Glutamatergic neuron (in vitro differentiated cells): ENCODE measurements around the gene C1orf159. TPM values are rescaled to one million over a fixed set of nuclear protein-coding genes. Genes with fewer than 3 reads are reported as not detected.

Experiments
- DNase-seq: peaks from one replicate; pipeline ENCODE4 v3.0.0; 2022
- H3K27ac Mint-ChIP-seq: one replicate; pipeline ENCODE4 v1.8.0; 2020; ENCODE audit warnings: mild to moderate bottlenecking, mixed read lengths, inconsistent platforms; ENCODE audit not compliant: unreplicated experiment
- H3K27me3 Mint-ChIP-seq: one replicate; pipeline ENCODE4 v1.8.0; 2020; ENCODE audit warnings: mild to moderate bottlenecking, moderate library complexity, mixed read lengths, inconsistent platforms; ENCODE audit not compliant: unreplicated experiment
- H3K36me3 Mint-ChIP-seq: one replicate; pipeline ENCODE4 v1.8.0; 2020; ENCODE audit warnings: mild to moderate bottlenecking, mixed read lengths, inconsistent platforms; ENCODE audit not compliant: unreplicated experiment
- H3K4me1 Mint-ChIP-seq: one replicate; pipeline ENCODE4 v1.8.0; 2020; ENCODE audit warnings: mild to moderate bottlenecking, low read depth, mixed read lengths, inconsistent platforms; ENCODE audit not compliant: unreplicated experiment
- H3K4me3 Mint-ChIP-seq: one replicate; pipeline ENCODE4 v1.8.0; 2020; ENCODE audit warnings: mild to moderate bottlenecking, mixed read lengths, inconsistent platforms; ENCODE audit not compliant: unreplicated experiment
- H3K9me3 Mint-ChIP-seq: one replicate; pipeline ENCODE4 v1.8.0; 2020; ENCODE audit warnings: mild to moderate bottlenecking, moderate library complexity, mixed read lengths, inconsistent platforms; ENCODE audit not compliant: unreplicated experiment
- total RNA-seq: library from RNA; stranded (reverse); fragmentation: NEBNext Ultra II Directional; extraction: Animal tissue kit (Norgen Biotek cat#: 25700); gene quantifications from one replicate; pipeline ENCODE4 v1.2.1, GENCODE V29; 2021; ENCODE audit not compliant: unreplicated experiment
- TF ChIP-seq, protein P1 (sequence below): fragments of 200-600 bp; sonication (generic); IDR thresholded peaks from one replicate; pipeline ENCODE4 v1.5.0; 2021; ENCODE audit not compliant: partially characterized antibody, unreplicated experiment

C1orf159 gene
- total RNA-seq, 1 donor from 2014 or later: 24.5 TPM

DNA sequence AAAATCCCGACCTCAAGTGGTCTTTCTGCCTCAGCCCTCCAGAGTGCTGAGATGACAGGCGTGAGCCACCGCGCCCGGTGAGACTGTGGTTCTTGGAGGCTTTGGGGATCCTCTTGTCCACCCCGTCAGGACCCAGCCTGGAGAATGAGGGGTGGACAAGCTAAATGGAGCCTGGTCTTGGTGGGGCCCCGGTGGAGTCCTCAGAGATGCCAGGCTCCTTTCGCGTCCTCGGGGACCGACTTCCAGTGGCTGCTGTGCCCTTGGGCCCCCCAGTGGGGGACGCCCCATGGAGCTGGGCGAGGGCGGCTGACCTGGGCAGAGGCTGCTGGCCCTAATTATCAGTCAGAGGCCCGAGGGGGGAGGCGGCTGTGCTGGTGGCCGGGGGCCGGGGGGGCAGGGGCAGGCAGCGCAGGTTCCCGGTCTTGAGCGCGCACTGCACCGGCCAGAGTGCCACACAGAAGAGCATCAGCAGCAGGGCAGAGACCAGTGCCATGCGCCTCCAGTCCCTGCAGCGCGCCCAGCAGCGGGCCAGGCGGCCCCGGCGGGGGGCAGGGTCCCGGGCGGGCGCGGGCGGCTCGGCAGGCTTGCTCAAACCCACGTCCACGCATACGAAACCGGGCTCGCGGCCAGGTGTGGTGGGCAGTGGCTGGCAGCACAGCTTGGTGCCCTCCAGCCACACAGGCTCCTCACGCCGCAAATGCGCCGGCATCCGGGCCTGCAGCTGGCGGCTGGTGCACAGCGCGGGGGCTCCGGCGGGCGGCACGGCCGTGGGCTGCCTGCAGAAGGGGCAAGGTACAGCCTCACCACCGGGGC is 44.2 kb downstream of the C1orf159 start:
- Mint-ChIP-seq H3K9me3 (peaks cover 3% of the 10 kb centered on the region), H3K4me3 (no peak overlapping the region), H3K27me3 (peaks cover 6% of the 10 kb centered on the region), H3K27ac (no peak overlapping the region), H3K36me3 (no peaks in the 10 kb centered on the region), H3K4me1 (no peaks in the 10 kb centered on the region)
- peak; percentile 16 for DNase-seq
- TF ChIP-seq, protein P1, sequence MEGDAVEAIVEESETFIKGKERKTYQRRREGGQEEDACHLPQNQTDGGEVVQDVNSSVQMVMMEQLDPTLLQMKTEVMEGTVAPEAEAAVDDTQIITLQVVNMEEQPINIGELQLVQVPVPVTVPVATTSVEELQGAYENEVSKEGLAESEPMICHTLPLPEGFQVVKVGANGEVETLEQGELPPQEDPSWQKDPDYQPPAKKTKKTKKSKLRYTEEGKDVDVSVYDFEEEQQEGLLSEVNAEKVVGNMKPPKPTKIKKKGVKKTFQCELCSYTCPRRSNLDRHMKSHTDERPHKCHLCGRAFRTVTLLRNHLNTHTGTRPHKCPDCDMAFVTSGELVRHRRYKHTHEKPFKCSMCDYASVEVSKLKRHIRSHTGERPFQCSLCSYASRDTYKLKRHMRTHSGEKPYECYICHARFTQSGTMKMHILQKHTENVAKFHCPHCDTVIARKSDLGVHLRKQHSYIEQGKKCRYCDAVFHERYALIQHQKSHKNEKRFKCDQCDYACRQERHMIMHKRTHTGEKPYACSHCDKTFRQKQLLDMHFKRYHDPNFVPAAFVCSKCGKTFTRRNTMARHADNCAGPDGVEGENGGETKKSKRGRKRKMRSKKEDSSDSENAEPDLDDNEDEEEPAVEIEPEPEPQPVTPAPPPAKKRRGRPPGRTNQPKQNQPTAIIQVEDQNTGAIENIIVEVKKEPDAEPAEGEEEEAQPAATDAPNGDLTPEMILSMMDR: no peak

DNA sequence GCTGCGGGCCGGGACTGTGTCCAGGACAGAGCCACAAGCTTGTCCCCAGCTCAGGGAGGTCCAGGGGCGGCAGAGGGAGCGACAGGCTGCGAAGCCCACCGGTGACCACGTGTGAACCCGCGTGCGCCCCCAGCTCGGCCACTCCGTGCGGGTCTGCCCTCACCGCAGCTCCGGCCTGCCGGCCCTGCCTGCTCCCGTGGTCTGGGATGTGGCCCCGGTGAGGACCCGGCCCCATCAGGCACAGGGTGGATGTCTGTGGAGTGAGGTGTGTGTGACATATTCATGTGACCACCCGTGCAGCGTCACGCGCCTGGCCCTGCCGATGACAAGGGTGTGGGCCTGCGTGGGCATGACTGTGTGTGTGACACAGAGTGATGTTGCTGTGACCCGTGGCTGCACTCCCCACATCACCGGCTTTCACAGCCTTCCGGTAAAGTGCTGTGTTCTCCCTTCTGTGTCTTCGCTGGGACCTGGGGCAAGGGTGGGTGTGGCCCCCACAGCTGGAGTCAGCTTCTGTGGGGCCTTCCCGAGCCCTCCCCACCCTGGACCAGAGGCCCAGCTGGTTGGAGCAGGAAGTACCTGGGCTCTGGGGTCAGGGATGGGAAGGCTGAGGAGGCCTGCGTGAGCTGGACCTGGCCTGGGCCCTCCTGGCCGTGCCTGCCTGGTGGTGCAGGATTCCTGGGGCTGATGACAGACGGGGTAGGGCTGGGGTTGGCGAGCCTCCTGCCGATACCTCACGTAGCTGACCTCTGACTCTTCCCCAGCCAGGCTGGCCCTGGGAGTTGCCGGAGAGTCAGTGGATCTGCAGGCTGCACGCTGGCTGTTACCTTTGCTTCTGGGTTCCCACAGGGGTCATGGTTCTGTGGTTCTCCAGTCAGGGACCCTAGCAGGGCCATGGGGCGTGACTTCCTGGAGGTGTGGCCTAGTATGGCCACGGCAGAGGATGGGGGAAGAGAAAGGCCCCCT is 45.9 kb downstream of the C1orf159 start:
- DNase-seq: no peak
- Mint-ChIP-seq H3K9me3 (peaks cover 5% of the 10 kb centered on the region), H3K4me1 (no peaks in the 10 kb centered on the region), H3K4me3 (peak overlapping the region; percentile 30), H3K36me3 (no peaks in the 10 kb centered on the region), H3K27me3 (peaks cover 6% of the 10 kb centered on the region), H3K27ac (peak overlapping the region; percentile 55)
- TF ChIP-seq, protein P1: no peak

DNA sequence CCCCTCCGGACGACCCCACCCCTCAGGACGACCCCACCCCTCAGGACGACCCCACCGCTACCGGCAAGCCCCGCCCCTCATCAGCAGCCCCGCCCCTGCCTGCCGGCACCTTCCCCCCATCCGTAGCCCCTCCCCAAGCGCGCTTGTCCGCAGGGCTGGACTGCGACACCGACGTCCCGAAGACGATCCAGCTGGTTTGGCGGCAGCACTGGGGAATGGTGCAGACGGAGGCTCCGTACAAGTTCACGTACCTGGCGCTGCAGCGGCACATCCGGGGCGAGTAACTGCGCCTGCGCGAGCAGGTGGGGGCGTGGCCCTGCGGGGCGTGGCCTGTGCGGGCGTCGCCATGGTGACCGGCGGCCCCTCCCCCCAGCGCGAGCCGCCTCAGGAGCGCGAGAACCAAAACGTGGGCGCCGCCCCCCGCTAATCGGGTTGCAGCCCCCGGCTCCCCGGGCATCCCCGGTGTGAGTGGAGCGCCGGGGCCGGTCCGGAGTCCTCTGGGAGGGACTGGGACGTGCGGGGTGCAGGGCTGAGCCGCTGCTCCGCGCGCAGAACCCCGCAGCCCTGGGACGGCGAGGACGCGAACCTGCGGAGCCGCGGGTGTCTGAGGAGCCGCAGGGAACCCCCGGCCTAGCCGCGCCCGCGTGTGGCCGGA is 46.7 kb downstream of the C1orf159 start:
- peaks cover 2% of the 10 kb centered on the region for H3K27me3 Mint-ChIP-seq
- H3K4me1 Mint-ChIP-seq: no peaks in the 10 kb centered on the region
- peak; percentile 85 for DNase-seq
- H3K36me3 Mint-ChIP-seq: no peaks in the 10 kb centered on the region
- no peak overlapping the region for H3K27ac Mint-ChIP-seq
- peaks cover 2% of the 10 kb centered on the region for H3K9me3 Mint-ChIP-seq
- TF ChIP-seq, protein P1: no peak
- H3K4me3 Mint-ChIP-seq: no peak overlapping the region

DNA sequence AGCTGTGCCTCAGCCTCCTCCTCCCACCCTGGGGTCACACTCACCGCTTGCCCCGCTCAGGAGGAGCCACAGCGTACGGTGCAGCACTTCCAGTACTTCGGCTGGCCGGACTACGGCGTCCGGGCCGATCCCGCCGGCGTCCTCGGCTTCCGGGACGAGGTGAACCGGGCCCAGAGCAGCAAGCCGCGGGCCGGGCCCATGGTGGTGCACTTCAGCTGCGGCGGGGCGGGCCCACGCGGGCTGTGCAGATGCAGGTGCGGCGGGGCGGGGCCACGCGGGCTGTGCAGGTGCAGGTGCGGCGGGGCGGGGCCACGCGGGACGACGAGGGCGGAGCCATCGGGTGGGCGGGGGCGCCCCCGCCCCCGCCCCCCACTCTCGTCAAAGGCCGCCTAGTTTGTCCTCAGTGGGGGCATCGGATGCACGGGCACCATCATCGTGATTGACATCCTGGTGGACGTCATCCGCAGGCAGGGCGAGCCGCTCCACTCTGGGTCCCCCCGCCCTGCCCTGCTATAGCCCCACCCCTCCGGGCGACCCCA is 47.3 kb downstream of the C1orf159 start:
- H3K36me3 Mint-ChIP-seq: no peaks in the 10 kb centered on the region
- H3K27me3 Mint-ChIP-seq: peaks cover 2% of the 10 kb centered on the region
- no peak for DNase-seq
- no peak overlapping the region for H3K4me3 Mint-ChIP-seq
- no peak overlapping the region for H3K27ac Mint-ChIP-seq
- peaks cover 2% of the 10 kb centered on the region for H3K9me3 Mint-ChIP-seq
- TF ChIP-seq, protein P1: no peak
- H3K4me1 Mint-ChIP-seq: no peaks in the 10 kb centered on the region
